ENCODE measurements around the gene C1QTNF3. TPM values are rescaled to one million over a fixed set of nuclear protein-coding genes. Genes with fewer than 3 reads are reported as not detected.

The C1QTNF3 gene
- total RNA-seq, 1 experiment from 2014 or later = 1.1 TPM

GRCh38 chr5:33999978-34000377 lies 43.0 kb downstream of the C1QTNF3 start:
- no peak for DNase-seq (ENCODE audit: low read depth)

- peak; percentile 81 for DNase-seq (ENCODE audit: low read depth)
These were observed 45.6 kb downstream of the C1QTNF3 start for GRCh38 chr5:33997331-33997983.

- no peak for DNase-seq (ENCODE audit: low read depth)
These were observed 47.1 kb downstream of the C1QTNF3 start for GRCh38 chr5:33995865-33996264.

- peak; percentile 47 for DNase-seq (ENCODE audit: low read depth)
These were observed 48.2 kb downstream of the C1QTNF3 start for GRCh38 chr5:33994845-33995244.

GRCh38 chr5:33992864-33993263 lies 50.1 kb downstream of the C1QTNF3 start:
- no peak for DNase-seq (ENCODE audit: low read depth)

- DNase-seq (ENCODE audit: low read depth) = no peak
These were observed 57.6 kb downstream of the C1QTNF3 start for GRCh38 chr5:33985447-33985846.

- no peak for DNase-seq (ENCODE audit: low read depth)
These were observed 58.3 kb downstream of the C1QTNF3 start, which contains the start of gene SLC45A2 for GRCh38 chr5:33984671-33985124. SLC45A2 (minus strand) TSS chr5:33984693; CDS start chr5:33984583, 110 bp downstream.

GRCh38 chr5:33984178-33984577 lies 58.8 kb downstream of the C1QTNF3 start:
- no peak for DNase-seq (ENCODE audit: low read depth)

- DNase-seq (ENCODE audit: low read depth) = peak; percentile 90
These were observed 61.4 kb downstream of the C1QTNF3 start for GRCh38 chr5:33981408-33982162.

- DNase-seq (ENCODE audit: low read depth) = no peak
These were observed 63.0 kb downstream of the C1QTNF3 start for GRCh38 chr5:33980030-33980429.

- no peak for DNase-seq (ENCODE audit: low read depth)
These were observed 64.7 kb downstream of the C1QTNF3 start for GRCh38 chr5:33978306-33978705.

- DNase-seq (ENCODE audit: low read depth) = no peak
These were observed 66.7 kb downstream of the C1QTNF3 start for GRCh38 chr5:33976307-33976706.

GRCh38 chr5:33975852-33976251 lies 67.2 kb downstream of the C1QTNF3 start:
- no peak for DNase-seq (ENCODE audit: low read depth)

GRCh38 chr5:33973271-33973670 lies 69.7 kb downstream of the C1QTNF3 start:
- DNase-seq (ENCODE audit: low read depth) = no peak

GRCh38 chr5:33969572-33970452 lies 73.2 kb downstream of the C1QTNF3 start:
- DNase-seq (ENCODE audit: low read depth) = peak; percentile 61

- DNase-seq (ENCODE audit: low read depth) = no peak
These were observed 74.6 kb downstream of the C1QTNF3 start for GRCh38 chr5:33968211-33969005.

Other genes with a start within 250 kb of the C1QTNF3 start
- gene ADAMTS12, start 151.2 kb downstream of the C1QTNF3 start, total RNA-seq (2014; rRNA removed; shearing (Covaris generic)) = 13.5 and 16.7 TPM in 2 replicates
- not detected in 2 replicates for gene RXFP3, start 106.8 kb downstream of the C1QTNF3 start, total RNA-seq (2014; rRNA removed; shearing (Covaris generic))
- gene SLC45A2, start 58.5 kb downstream of the C1QTNF3 start, total RNA-seq (2014; rRNA removed; shearing (Covaris generic)) = not detected in 2 replicates
- 13.9 and 23.6 TPM in 2 replicates for gene AMACR, start 35.2 kb downstream of the C1QTNF3 start, total RNA-seq (2014; rRNA removed; shearing (Covaris generic))